SU-DHL-6 (cell line): ENCODE data around the gene TAF10.

Experiments used
- H2AFZ ChIP-seq: fragments of 200-600 bp; sonication (generic); 2 replicates; pipeline ENCODE4 v1.6.1; 2014; ENCODE audit warnings: low read depth, mild to moderate bottlenecking, moderate library complexity, mixed read lengths, antibody characterized with exemption, low read length; ENCODE audit not compliant: severe bottlenecking
- H3F3A ChIP-seq: fragments of 200-600 bp; shearing (Covaris generic); 2 replicates; pipeline ENCODE4 v1.6.0; 2016; ENCODE audit warnings: antibody characterized with exemption, mild to moderate bottlenecking; ENCODE audit not compliant: insufficient read depth
- H3K27ac ChIP-seq: fragments of 200-600 bp; sonication (generic); 2 replicates; pipeline ENCODE4 v1.5.1; 2016; ENCODE audit warnings: low read depth, mild to moderate bottlenecking, low read length, moderate library complexity, mixed read lengths
- H3K27me3 ChIP-seq: fragments of 200-600 bp; sonication (generic), shearing (Covaris generic); 2 replicates; pipeline ENCODE4 v1.6.0; 2014; ENCODE audit warnings: mild to moderate bottlenecking, low read length
- H3K36me3 ChIP-seq: fragments of 200-600 bp; sonication (generic); 2 replicates; pipeline ENCODE4 v1.6.1; 2014; ENCODE audit warnings: mild to moderate bottlenecking, low read length, mixed read lengths
- H3K4me2 ChIP-seq: fragments of 300-600, 200-600 bp; shearing (Covaris generic), sonication (generic); 2 replicates; pipeline ENCODE4 v1.6.0; 2014; ENCODE audit warnings: low read length, low read depth, mild to moderate bottlenecking; ENCODE audit not compliant: poor library complexity, severe bottlenecking
- H3K4me3 ChIP-seq: fragments of 200-600 bp; sonication (generic); 2 replicates; pipeline ENCODE4 v1.5.1; 2014; ENCODE audit warnings: antibody characterized with exemption, low read length, mild to moderate bottlenecking, mixed read lengths; ENCODE audit not compliant: insufficient read depth, poor library complexity, severe bottlenecking
- H3K79me2 ChIP-seq: fragments of 200-600 bp; sonication (generic); 2 replicates; pipeline ENCODE4 v1.6.1; 2014; ENCODE audit warnings: mild to moderate bottlenecking, low read length, moderate library complexity; ENCODE audit not compliant: insufficient read depth
- H3K9ac ChIP-seq: fragments of 200-600 bp; sonication (generic); 2 replicates; pipeline ENCODE4 v1.7.0; 2014; ENCODE audit warnings: mild to moderate bottlenecking, low read length
- H3K9me2 ChIP-seq: fragments of 200-600 bp; sonication (generic); replicated peaks from 2 replicates; pipeline ENCODE4 v1.6.1; 2014; ENCODE audit warnings: low read length; ENCODE audit not compliant: insufficient read depth
- H3K9me3 ChIP-seq: fragments of 200-600 bp; sonication (generic); 2 replicates; pipeline ENCODE4 v1.6.1; 2014; ENCODE audit warnings: low read length, mixed read lengths; ENCODE audit not compliant: insufficient read depth
- H4K20me1 ChIP-seq: fragments of 200-600 bp; sonication (generic); 2 replicates; pipeline ENCODE4 v1.6.1; 2014; ENCODE audit warnings: low read depth, mild to moderate bottlenecking, antibody characterized with exemption, low read length, moderate library complexity, mixed read lengths
- EZH2phosphoT487 ChIP-seq: fragments of 200-600 bp; sonication (generic), shearing (Covaris generic); conservative IDR thresholded peaks from 2 replicates; pipeline ENCODE4 v1.6.1; 2018; ENCODE audit warnings: mild to moderate bottlenecking, antibody characterized with exemption, low read length, moderate library complexity, mixed read lengths
- TF ChIP-seq, protein P1 (sequence below): fragments of 200-600 bp; sonication (generic); IDR thresholded peaks from one replicate; pipeline ENCODE4 v1.5.1; 2017; ENCODE audit warnings: antibody characterized with exemption, mild to moderate bottlenecking, low read length, moderate library complexity; ENCODE audit not compliant: insufficient read depth, poor library complexity, severe bottlenecking

Gene TAF10

DNA sequence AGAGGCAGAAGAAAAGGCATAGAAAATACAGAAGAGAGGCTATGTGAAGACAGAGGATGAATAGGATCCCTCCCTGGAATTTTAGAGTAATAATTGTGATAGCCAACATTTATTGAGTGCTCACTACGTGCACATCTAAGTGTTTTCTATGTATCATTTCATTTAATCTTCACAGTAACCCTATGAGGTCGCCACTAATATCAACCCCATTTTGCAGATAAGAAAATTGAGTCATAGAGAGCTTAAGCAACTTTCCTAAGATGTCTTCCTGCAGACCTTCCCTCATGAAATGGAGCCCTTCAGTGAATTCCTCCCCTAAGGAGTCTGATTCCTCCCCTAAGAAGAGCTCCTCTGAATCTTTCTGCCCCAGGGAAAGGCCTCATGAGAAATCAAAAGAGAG lies 46.7 kb downstream of the TAF10 start:
- Histone ChIP-seq H3K36me3 (no peaks in the 10 kb centered on the region), H2AFZ (no peak overlapping the region), H3K9me2 (no peaks in the 10 kb centered on the region), H3K9ac (no peak overlapping the region), H3K4me2 (no peak overlapping the region), H3K27me3 (no peaks in the 10 kb centered on the region), H3F3A (no peaks in the 10 kb centered on the region), H3K27ac (no peak overlapping the region), H4K20me1 (no peaks in the 10 kb centered on the region), H3K9me3 (no peaks in the 10 kb centered on the region), H3K79me2 (no peaks in the 10 kb centered on the region), H3K4me3 (no peak overlapping the region)
- TF ChIP-seq, protein P1, sequence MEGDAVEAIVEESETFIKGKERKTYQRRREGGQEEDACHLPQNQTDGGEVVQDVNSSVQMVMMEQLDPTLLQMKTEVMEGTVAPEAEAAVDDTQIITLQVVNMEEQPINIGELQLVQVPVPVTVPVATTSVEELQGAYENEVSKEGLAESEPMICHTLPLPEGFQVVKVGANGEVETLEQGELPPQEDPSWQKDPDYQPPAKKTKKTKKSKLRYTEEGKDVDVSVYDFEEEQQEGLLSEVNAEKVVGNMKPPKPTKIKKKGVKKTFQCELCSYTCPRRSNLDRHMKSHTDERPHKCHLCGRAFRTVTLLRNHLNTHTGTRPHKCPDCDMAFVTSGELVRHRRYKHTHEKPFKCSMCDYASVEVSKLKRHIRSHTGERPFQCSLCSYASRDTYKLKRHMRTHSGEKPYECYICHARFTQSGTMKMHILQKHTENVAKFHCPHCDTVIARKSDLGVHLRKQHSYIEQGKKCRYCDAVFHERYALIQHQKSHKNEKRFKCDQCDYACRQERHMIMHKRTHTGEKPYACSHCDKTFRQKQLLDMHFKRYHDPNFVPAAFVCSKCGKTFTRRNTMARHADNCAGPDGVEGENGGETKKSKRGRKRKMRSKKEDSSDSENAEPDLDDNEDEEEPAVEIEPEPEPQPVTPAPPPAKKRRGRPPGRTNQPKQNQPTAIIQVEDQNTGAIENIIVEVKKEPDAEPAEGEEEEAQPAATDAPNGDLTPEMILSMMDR = no peak
- TF ChIP-seq EZH2phosphoT487 = no peak

DNA sequence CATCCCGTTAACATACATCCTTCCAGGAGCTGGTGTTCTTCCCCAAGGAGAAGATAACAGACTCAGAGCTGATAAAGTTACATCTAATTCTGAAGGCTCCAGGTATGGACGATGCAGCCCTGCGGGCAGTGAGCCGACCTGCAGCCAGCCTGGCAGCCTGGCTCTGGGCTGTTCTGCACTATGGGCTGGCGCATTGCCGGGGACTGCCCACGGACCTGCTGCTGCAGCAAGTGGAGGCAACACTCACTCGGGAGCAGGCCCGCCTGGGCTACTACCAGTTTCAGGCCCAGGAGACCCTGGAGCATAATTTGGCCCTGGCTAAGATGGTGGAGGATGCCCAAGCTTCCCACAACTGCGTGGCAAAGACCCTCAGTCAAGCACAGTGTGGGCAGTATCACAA lies 48.3 kb downstream of the TAF10 start:
- no peak overlapping the region for H3K4me3 ChIP-seq
- no peaks in the 10 kb centered on the region for H3K79me2 ChIP-seq
- no peaks in the 10 kb centered on the region for H3K27me3 ChIP-seq
- no peak overlapping the region for H3K27ac ChIP-seq
- no peak overlapping the region for H3K4me2 ChIP-seq
- no peaks in the 10 kb centered on the region for H4K20me1 ChIP-seq
- no peaks in the 10 kb centered on the region for H3K36me3 ChIP-seq
- no peaks in the 10 kb centered on the region for H3F3A ChIP-seq
- TF ChIP-seq, protein P1 = no peak
- no peak for TF ChIP-seq EZH2phosphoT487
- no peaks in the 10 kb centered on the region for H3K9me3 ChIP-seq
- H3K9me2 ChIP-seq = no peaks in the 10 kb centered on the region
- no peak overlapping the region for H3K9ac ChIP-seq
- H2AFZ ChIP-seq = no peak overlapping the region

DNA sequence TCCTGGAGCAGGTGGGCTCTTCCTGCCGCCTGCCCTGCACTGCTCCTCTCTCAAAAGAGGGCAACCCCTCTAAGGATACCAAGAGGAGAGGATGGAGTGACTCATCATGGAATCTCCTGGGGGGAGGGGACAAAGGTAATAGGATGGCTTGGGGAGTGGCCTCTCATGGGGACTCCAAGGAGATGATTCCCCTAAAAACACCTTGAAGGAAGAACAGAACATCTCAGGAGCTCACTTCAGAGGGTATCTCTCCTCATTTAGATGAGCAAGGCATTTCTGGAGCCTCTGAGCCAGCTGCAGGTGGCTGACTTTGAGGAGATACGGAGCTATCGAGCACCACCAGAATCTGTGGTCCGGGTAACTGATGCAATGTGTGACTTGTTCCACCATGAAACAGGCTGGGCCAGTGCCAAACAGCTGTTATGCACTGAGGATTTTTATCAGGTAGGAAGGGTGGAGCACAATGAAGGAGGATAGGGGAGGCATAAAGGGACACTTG lies 48.8 kb downstream of the TAF10 start:
- Histone ChIP-seq H3K9ac (no peak overlapping the region), H3K36me3 (no peaks in the 10 kb centered on the region), H3K79me2 (no peaks in the 10 kb centered on the region), H3K27me3 (no peaks in the 10 kb centered on the region), H3K9me2 (no peaks in the 10 kb centered on the region), H3K4me2 (no peak overlapping the region), H3K4me3 (no peak overlapping the region), H2AFZ (no peak overlapping the region), H4K20me1 (no peaks in the 10 kb centered on the region), H3K9me3 (no peaks in the 10 kb centered on the region), H3K27ac (no peak overlapping the region), H3F3A (no peaks in the 10 kb centered on the region)
- TF ChIP-seq, protein P1 = no peak
- TF ChIP-seq EZH2phosphoT487 = no peak

DNA sequence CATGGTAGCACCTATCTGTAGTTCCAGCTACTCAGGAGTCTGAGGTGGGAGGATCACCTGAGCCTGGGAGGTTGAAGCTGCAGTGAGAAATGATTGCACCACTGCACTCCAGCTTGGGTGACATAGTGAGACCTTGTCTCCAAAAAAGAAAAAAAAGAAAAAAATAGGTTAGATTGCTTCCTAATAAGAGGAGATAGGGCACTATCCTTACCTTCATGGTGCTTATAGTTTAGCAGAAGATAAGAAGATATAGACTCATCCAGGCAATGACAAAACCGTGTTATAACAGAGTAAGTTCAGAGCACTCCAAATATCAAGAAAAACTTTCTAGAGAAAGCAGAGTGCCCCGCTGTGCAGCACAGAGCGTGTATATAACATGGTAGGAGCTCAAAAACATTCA lies 50.7 kb downstream of the TAF10 start:
- no peak overlapping the region for H2AFZ ChIP-seq
- H3K4me2 ChIP-seq = no peak overlapping the region
- H3F3A ChIP-seq = no peaks in the 10 kb centered on the region
- H3K9ac ChIP-seq = no peak overlapping the region
- H3K9me2 ChIP-seq = no peaks in the 10 kb centered on the region
- no peak overlapping the region for H3K27ac ChIP-seq
- H3K9me3 ChIP-seq = no peaks in the 10 kb centered on the region
- no peaks in the 10 kb centered on the region for H3K27me3 ChIP-seq
- no peak overlapping the region for H3K4me3 ChIP-seq
- no peaks in the 10 kb centered on the region for H3K79me2 ChIP-seq
- TF ChIP-seq, protein P1 = no peak
- TF ChIP-seq EZH2phosphoT487 = no peak
- H4K20me1 ChIP-seq = no peaks in the 10 kb centered on the region
- H3K36me3 ChIP-seq = no peaks in the 10 kb centered on the region
